Smooth muscle cell (in vitro differentiated cells): Measurements from ENCODE around the gene XBP1. TPM values are rescaled to one million over a fixed set of nuclear protein-coding genes. Genes with fewer than 3 reads are reported as not detected.

ENCODE experiments used
- DNase-seq: peaks from one replicate; lab custom pipeline; 2025; ENCODE audit not compliant: unreplicated experiment; lab: John Stamatoyannopoulos, UW
- H2AFZ ChIP-seq: fragments of 200-600 bp; sonication (generic); 2 replicates; pipeline ENCODE4 v1.6.0; 2016; ENCODE audit warnings: antibody characterized with exemption, low read depth, mild to moderate bottlenecking
- H3F3A ChIP-seq: fragments of 200-600 bp; sonication (generic); 2 replicates; pipeline ENCODE4 v1.6.0; 2017; ENCODE audit warnings: antibody characterized with exemption, low read depth
- H3K27ac ChIP-seq: fragments of 200-600 bp; sonication (generic); 2 replicates; pipeline ENCODE4 v1.5.1; 2016; ENCODE audit warnings: low read depth, mild to moderate bottlenecking
- H3K27me3 ChIP-seq: fragments of 200-600 bp; sonication (generic); 2 replicates; pipeline ENCODE4 v1.6.1; 2016; ENCODE audit warnings: low read depth, mild to moderate bottlenecking
- H3K36me3 ChIP-seq: fragments of 200-600 bp; sonication (generic); 2 replicates; pipeline ENCODE4 v1.5.1; 2016; ENCODE audit warnings: low read depth
- H3K4me1 ChIP-seq: fragments of 200-600 bp; sonication (generic); 2 replicates; pipeline ENCODE4 v1.5.1; 2016; ENCODE audit warnings: low read depth
- H3K4me2 ChIP-seq: fragments of 200-600 bp; sonication (generic); 2 replicates; pipeline ENCODE4 v1.6.0; 2016; ENCODE audit warnings: mild to moderate bottlenecking
- H3K4me3 ChIP-seq: fragments of 200-600 bp; sonication (generic); 2 replicates; pipeline ENCODE4 v1.5.1; 2016; ENCODE audit warnings: mild to moderate bottlenecking
- H3K79me2 ChIP-seq: fragments of 200-600 bp; sonication (generic); 2 replicates; pipeline ENCODE4 v1.6.0; 2016; ENCODE audit warnings: low read depth, mild to moderate bottlenecking
- H3K9ac ChIP-seq: fragments of 200-600 bp; sonication (generic); 2 replicates; pipeline ENCODE4 v1.6.0; 2016; ENCODE audit warnings: low read depth
- H3K9me3 ChIP-seq: fragments of 200-600 bp; sonication (generic); replicated peaks from 2 replicates; pipeline ENCODE4 v1.5.1; 2016; ENCODE audit warnings: low read depth
- H4K20me1 ChIP-seq: fragments of 200-600 bp; sonication (generic); 2 replicates; pipeline ENCODE4 v1.6.0; 2016; ENCODE audit warnings: low read depth
- CTCF ChIP-seq: fragments of 200-600 bp; sonication (generic); IDR thresholded peaks from 2 replicates; pipeline ENCODE4 v1.5.1; 2017; ENCODE audit warnings: borderline replicate concordance, mild to moderate bottlenecking, antibody characterized with exemption; ENCODE audit not compliant: insufficient read depth, poor library complexity, severe bottlenecking
- WGBS: methylation state at CpG from one replicate; pipeline ENCODE4 v1.1.7; 2016; ENCODE audit warnings: low lambda C conversion rate; 5-methylcytosine and 5-hydroxymethylcytosine counted together
- polyA plus RNA-seq: library from polyadenylated mRNA; unstranded; fragments of >200 nt; fragmentation: Nextera tagmentation; extraction: Ambion mirVana; gene quantifications from 2 replicates; pipeline ENCODE4 v1.2.1, GENCODE V29; 2016
- total RNA-seq: library from RNA; depleted of rRNA; stranded (reverse); fragments of >200 nt; gene quantifications from 2 replicates; pipeline ENCODE4 v1.2.3, GENCODE V29; 2014

Gene XBP1
- total and polyA plus RNA-seq, 2 experiments from 2014 or later: 375 to 381 TPM

- H3F3A ChIP-seq: no peaks in the 10 kb centered on the region
- no peak overlapping the region for H2AFZ ChIP-seq
- H3K36me3 ChIP-seq: no peaks in the 10 kb centered on the region
- H3K79me2 ChIP-seq: no peaks in the 10 kb centered on the region
- no peak overlapping the region for H3K4me3 ChIP-seq
- H4K20me1 ChIP-seq: peaks cover 18% of the 10 kb centered on the region
- H3K4me2 ChIP-seq: no peak overlapping the region
- H3K9me3 ChIP-seq: no peaks in the 10 kb centered on the region
- no peaks in the 10 kb centered on the region for H3K27me3 ChIP-seq
- 96% methylated on average over 6 of the region's 6 CpGs for WGBS
- H3K9ac ChIP-seq: no peak overlapping the region
- TF ChIP-seq CTCF: no peak
- H3K4me1 ChIP-seq: no peaks in the 10 kb centered on the region
- DNase-seq: no peak
- H3K27ac ChIP-seq: no peak overlapping the region
These were observed 15.4 kb upstream of the XBP1 start for GRCh38 chr22:28815729-28816128.

- no peaks in the 10 kb centered on the region for H3K79me2 ChIP-seq
- no peak overlapping the region for H3K4me3 ChIP-seq
- TF ChIP-seq CTCF: no peak
- H3K9ac ChIP-seq: no peak overlapping the region
- H3K4me1 ChIP-seq: no peaks in the 10 kb centered on the region
- no peak overlapping the region for H3K4me2 ChIP-seq
- no peak overlapping the region for H3K27ac ChIP-seq
- H3F3A ChIP-seq: no peaks in the 10 kb centered on the region
- WGBS: 80% methylated on average over 6 of the region's 6 CpGs
- no peak for DNase-seq
- no peaks in the 10 kb centered on the region for H3K36me3 ChIP-seq
- no peaks in the 10 kb centered on the region for H3K27me3 ChIP-seq
- no peak overlapping the region for H2AFZ ChIP-seq
- H4K20me1 ChIP-seq: peaks cover 24% of the 10 kb centered on the region
- H3K9me3 ChIP-seq: no peaks in the 10 kb centered on the region
These were observed 14.7 kb upstream of the XBP1 start for GRCh38 chr22:28815111-28815510.

GRCh38 chr22:28813772-28814518 lies 13.6 kb upstream of the XBP1 start:
- no peaks in the 10 kb centered on the region for H3F3A ChIP-seq
- H3K4me2 ChIP-seq: no peak overlapping the region

More at GRCh38 chr22:28813772-28814518, 13.6 kb upstream of the XBP1 start:
- H3K79me2 ChIP-seq: no peaks in the 10 kb centered on the region
- no peak overlapping the region for H2AFZ ChIP-seq
- H3K36me3 ChIP-seq: no peaks in the 10 kb centered on the region
- peaks cover 26% of the 10 kb centered on the region for H4K20me1 ChIP-seq
- no peaks in the 10 kb centered on the region for H3K27me3 ChIP-seq
- 86% methylated on average over 2 of the region's 2 CpGs for WGBS
- H3K9me3 ChIP-seq: no peaks in the 10 kb centered on the region
- no peaks in the 10 kb centered on the region for H3K4me1 ChIP-seq
- no peak overlapping the region for H3K27ac ChIP-seq
- no peak for TF ChIP-seq CTCF
- no peak for DNase-seq
- H3K4me3 ChIP-seq: no peak overlapping the region
- H3K9ac ChIP-seq: no peak overlapping the region
